ENCODE data around the gene PSMD14.

DNA sequence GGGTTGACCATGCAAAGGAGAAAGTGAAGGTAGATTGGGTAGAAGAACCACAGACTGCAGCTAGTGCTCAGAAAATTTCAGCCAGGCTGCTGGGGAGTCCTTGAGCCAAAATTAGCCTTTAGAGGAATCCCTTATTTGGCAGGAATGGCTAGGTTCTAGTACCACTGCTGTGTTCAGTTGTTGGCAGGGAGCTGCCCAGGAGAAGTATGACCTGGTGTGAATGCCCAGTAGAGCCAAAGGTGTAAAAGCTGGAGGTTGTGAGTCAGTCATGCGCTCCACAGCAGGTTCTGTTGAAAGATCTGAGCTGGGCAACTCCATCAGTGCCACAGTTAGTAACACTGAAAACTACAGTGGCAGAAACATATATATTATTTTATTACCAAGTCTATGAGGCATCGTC, 71.5 kb downstream of the PSMD14 start:
- no peak for TF ChIP-seq SUZ12 (IDR thresholded peaks at IDR 0.05; ENCODE audit: extremely low read depth, insufficient read depth, insufficient read length)
- no peak for TF ChIP-seq YY1 (IDR thresholded peaks at IDR 0.05; ENCODE audit: insufficient read depth, insufficient read length)

All from NT2/D1 (cell line).